Head of caudate nucleus (tissue), 42 donors: ENCODE measurements around the gene PRL.

Experiments used
- DNase-seq, 42 donors: peaks; one replicate each; pipeline versions ENCODE4 v3.0.0 to v3.0.0-alpha.2; 2020 to 2021; ENCODE audit warnings: mixed read lengths in 7 of 42
- intact Hi-C: fragments of 100-400 bp; cut with DNase I; formaldehyde crosslinking; loops from one replicate; pipeline ENCODE4 v1.15.0; 2022

PRL gene

GRCh38 chr6:22296936-22297335, at the start of gene PRL:
Gene PRL, minus strand, starts transcription at chr6:22297036. Its CDS starts 54 bp downstream, at chr6:22296982.
- intact Hi-C loops, result no loop called here
- no peak for DNase-seq

GRCh38 chr6:22343864-22344263, 47.0 kb upstream of the PRL start:
- intact Hi-C loops, result no loop called here
- no peak for DNase-seq

- no peak for DNase-seq
- intact Hi-C loops, result no loop called here
Measured at GRCh38 chr6:22334778-22335177, 37.9 kb upstream of the PRL start.

DNA sequence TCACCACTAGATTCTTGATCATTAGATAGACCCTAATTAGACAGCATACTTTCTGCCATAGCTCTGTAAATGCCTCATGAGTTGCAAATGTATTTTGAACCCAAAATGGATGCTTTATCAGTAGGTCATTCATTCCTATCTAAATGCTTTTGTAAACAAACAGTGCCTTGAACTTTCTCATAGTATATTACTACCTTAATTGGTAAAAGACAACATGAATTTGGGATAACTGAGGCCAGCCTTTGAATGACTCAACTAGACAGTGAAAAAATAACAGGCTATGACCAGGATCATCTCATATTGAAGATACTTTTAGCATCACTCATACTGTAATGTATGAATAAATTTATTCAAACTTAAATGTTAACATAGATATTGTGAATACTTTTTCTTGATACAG, 37.0 kb upstream of the PRL start:
- intact Hi-C loops, result no loop called here
- DNase-seq, result no peak

DNA sequence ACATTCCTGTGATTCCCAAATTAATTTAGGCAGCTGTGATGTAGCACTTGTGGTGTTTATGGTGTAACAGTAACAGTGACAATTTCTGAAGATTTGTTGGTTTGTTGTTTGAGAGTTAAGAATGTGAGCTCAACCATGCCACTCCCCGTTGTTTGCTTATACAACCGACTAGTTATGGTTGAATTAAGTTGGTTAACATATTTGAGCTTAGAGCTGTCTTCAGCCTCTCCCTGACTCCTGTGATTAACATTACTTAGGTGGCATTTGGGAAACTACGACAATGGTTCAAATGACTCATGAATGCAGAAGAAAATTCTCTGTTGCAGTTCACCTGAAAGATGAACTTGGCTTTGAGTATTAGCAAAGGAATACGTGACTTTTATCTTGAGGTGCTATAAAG, 35.9 kb upstream of the PRL start:
- no peak for DNase-seq
- intact Hi-C loops, result no loop called here

DNA sequence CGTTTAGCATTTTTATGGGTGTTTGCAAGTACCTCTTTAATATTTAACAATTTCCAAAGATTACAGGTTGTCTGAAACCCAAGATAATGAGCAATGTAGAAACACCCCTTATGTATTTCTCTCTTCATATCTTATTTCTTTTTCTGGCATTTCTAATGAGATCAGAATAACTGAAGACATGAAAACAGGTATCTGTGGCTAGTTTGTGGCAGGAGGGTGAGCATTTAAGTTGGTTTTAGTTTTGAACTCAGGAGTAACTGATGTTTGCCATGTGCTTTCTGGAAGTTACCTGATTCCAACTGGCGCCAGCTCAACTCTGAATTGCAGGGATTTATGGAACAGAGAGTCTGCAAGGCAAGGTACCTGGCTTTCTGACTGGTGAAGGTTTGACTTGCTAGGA, 35.4 kb upstream of the PRL start:
- no peak for DNase-seq
- intact Hi-C loops, result no loop called here

- no peak for DNase-seq
- intact Hi-C loops, result no loop called here
Measured at GRCh38 chr6:22330941-22331340, 34.1 kb upstream of the PRL start.

DNA sequence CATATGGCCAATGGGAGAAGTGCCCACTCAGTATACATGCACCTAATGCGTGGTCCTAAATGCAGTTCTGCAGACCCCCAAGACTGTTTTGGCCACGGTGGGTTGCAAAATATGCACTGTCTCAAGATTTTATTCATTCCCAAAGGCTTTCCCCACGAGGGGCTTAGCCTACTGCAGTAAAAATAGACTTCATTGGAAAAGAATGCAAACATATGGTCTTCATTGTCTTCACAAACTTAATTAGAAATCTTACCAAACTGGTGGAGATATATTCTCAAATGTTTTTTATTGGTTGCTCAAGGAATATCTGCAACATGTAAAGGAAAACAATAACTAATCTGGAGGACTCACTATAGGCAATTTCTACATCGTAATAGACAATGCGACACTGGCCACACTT, 31.6 kb upstream of the PRL start:
- no peak for DNase-seq
- intact Hi-C loops, result no loop called here

- DNase-seq, result no peak
- intact Hi-C loops, result no loop called here
Measured at GRCh38 chr6:22327881-22328280, 31.0 kb upstream of the PRL start.

- intact Hi-C loops, result no loop called here
- no peak for DNase-seq
Measured at GRCh38 chr6:22326500-22326899, 29.7 kb upstream of the PRL start.

DNA sequence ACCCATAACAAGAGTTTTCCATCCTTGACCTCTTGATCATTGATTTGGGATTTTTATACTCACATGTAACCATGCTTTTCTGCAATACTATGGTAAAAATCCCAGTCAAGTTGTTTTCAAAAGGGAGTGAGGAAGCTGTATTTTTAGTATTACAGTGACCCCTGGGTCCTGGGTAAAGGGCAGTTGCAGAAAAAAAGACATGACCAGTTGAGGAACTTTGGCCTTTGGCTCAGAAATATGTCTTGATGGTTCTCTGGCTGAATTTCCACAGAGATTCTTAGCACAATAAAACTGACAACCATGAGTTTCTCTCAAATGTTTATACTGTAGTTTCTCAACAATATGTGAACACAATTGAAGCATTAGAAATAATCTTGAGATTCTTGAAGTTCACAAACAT, 28.6 kb upstream of the PRL start:
- no peak for DNase-seq
- intact Hi-C loops, result no loop called here

DNA sequence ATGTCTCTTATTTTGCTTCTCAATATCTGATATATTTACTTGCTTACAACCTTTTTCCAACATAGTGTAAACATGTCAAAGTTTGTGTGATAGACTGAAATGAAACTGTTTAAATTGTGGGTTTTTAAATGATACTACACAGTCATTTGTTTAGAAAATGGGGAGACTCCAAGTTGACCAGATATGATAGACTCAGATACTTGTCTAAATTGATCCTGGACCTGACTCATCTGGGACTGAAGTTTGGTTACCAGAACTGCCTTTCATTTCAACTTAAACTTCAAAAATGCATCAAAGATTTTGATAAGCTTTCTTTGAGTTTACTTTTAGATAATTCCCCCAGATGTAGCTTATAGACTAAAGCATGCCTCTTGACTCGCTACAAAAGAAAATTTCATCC, 27.0 kb upstream of the PRL start:
- no peak for DNase-seq
- intact Hi-C loops, result no loop called here

- DNase-seq, result no peak
- intact Hi-C loops, result no loop called here
Measured at GRCh38 chr6:22322103-22323030, 25.5 kb upstream of the PRL start.

DNA sequence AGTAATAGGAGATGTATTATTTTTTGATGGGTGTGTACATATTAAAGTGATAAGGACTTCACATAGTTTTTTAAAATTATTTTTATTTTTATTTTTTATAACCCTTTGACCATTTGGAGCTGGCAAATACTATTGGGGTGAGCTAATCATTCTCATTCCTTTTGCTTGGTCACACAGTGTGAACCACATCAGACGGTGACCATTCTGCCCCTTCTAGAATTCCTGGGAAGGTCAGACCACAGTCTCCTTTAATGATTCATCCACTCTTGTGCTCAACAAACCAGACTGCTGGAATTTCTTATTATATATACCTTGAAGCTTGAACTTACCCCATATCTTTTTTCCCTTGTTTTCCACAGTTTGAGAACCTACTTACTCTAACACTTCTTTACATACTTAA, 23.9 kb upstream of the PRL start:
- no peak for DNase-seq
- intact Hi-C loops, result no loop called here

- DNase-seq, result no peak
- intact Hi-C loops, result no loop called here
Measured at GRCh38 chr6:22318404-22318803, 21.6 kb upstream of the PRL start.

- DNase-seq, result no peak
- intact Hi-C loops, result no loop called here
Measured at GRCh38 chr6:22313796-22314195, 17.0 kb upstream of the PRL start.

DNA sequence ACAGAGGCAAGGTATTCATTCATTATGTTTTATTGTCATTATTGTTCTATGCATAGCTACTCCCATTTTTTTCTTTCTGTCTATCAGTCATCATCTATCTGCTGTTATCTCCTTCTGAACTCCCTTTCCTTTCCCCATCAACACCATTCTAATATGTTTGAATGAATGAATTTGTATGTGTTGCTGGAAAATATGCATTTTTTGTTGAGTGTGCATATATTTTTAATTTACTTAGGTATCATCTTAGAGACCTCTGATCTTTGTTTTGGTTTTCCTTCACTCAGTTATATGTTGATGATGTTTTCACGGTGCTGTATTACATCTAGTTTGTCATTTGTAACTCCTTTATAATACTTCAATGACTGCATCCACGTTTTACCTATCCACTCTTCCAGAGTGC, 12.1 kb upstream of the PRL start:
- intact Hi-C loops, result no loop called here
- DNase-seq, result no peak

DNA sequence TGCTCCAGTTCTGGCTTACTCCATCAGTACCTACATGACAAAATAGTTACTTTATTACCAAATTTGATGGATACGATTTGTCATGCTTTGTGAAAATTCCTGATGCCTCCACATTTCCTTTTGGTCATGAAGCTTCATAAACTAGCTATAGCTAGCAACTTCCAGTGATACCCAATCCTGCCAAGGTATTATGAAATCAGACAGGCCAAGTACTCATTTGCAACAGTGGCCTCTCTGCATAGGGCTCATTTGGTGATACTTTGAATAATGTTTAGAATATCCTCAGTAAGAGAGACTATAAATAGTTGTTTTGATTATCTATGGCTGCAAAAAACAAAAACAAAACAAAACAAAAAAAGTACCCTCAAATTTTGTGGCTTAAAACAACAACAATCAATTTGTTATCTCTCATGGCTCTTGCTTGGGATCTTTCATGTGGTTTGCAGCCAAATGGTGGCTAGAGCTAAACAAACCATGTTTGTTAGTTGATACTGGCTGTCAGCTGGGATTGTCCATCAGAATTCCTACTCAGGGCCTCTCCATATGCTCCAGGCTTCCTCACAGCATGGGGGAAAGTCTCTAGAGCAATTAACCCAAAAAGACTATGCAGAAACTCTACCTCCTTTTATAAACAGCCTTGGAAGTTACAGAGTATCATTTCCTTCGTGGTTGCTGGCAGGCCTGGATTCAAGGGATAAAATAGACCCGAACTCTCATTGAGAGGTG, 10.1 kb upstream of the PRL start:
- no peak for DNase-seq
- intact Hi-C loops, result no loop called here

GRCh38 chr6:22302838-22303237, 6.0 kb upstream of the PRL start:
- DNase-seq, result no peak
- intact Hi-C loops, result no loop called here

GRCh38 chr6:22300273-22300998, 3.6 kb upstream of the PRL start:
- intact Hi-C loops, result no loop called here
- no peak for DNase-seq
